CMK (cell line): Measurements from ENCODE around the gene LPCAT1.

Source experiments
- DNase-seq: peaks from one replicate; pipeline ENCODE4 v3.0.0-alpha.2; 2010; ENCODE audit warnings: low read depth

Gene LPCAT1

GRCh38 chr5:1444361-1445189 lies 79.2 kb downstream of the LPCAT1 start:
- DNase-seq, result no peak

- DNase-seq, result no peak
These were observed 79.8 kb downstream of the LPCAT1 start for GRCh38 chr5:1443991-1444360.

- DNase-seq, result no peak
These were observed 80.6 kb downstream of the LPCAT1 start for GRCh38 chr5:1443171-1443570.

GRCh38 chr5:1442222-1443145 lies 81.3 kb downstream of the LPCAT1 start:
- no peak for DNase-seq

- no peak for DNase-seq
These were observed 82.4 kb downstream of the LPCAT1 start for GRCh38 chr5:1441166-1441865.

GRCh38 chr5:1440098-1440493 lies 83.7 kb downstream of the LPCAT1 start:
- no peak for DNase-seq

- DNase-seq, result no peak
These were observed 84.2 kb downstream of the LPCAT1 start for GRCh38 chr5:1439388-1440097.

- no peak for DNase-seq
These were observed 84.9 kb downstream of the LPCAT1 start for GRCh38 chr5:1438871-1439270.

- DNase-seq, result no peak
These were observed 85.7 kb downstream of the LPCAT1 start for GRCh38 chr5:1437876-1438559.

- no peak for DNase-seq
These were observed 86.4 kb downstream of the LPCAT1 start for GRCh38 chr5:1437226-1437829.

- no peak for DNase-seq
These were observed 87.1 kb downstream of the LPCAT1 start for GRCh38 chr5:1436681-1437080.

GRCh38 chr5:1436036-1436435 lies 87.7 kb downstream of the LPCAT1 start:
- no peak for DNase-seq

GRCh38 chr5:1435369-1435768 lies 88.4 kb downstream of the LPCAT1 start:
- DNase-seq, result no peak

- DNase-seq, result no peak
These were observed 91.5 kb downstream of the LPCAT1 start for GRCh38 chr5:1432296-1432695.

GRCh38 chr5:1431896-1432295 lies 91.9 kb downstream of the LPCAT1 start:
- DNase-seq, result no peak

- DNase-seq, result no peak
These were observed 92.5 kb downstream of the LPCAT1 start for GRCh38 chr5:1431021-1431811.

GRCh38 chr5:1430121-1430795 lies 93.5 kb downstream of the LPCAT1 start:
- no peak for DNase-seq

GRCh38 chr5:1429496-1429895 lies 94.3 kb downstream of the LPCAT1 start:
- no peak for DNase-seq

GRCh38 chr5:1429066-1429465 lies 94.7 kb downstream of the LPCAT1 start:
- DNase-seq, result no peak
